Skeletal muscle tissue (tissue), 4 donors: Measurements from ENCODE around the gene SOX6. TPM values are rescaled to one million over a fixed set of nuclear protein-coding genes. Genes with fewer than 3 reads are reported as not detected.

Experiments
- H3K27ac ChIP-seq: one replicate; pipeline ENCODE4 v1.7.0; 2013; ENCODE audit warnings: mild to moderate bottlenecking, low read depth, low read length, inconsistent platforms
- H3K27me3 ChIP-seq, 3 donors: one replicate each; pipeline ENCODE4 v1.7.0; 2013; ENCODE audit warnings: low read length in 3 of 3; ENCODE audit not compliant: control insufficient read depth in 3 of 3, insufficient read depth in 3 of 3
- H3K36me3 ChIP-seq, 3 donors: one replicate each; pipeline ENCODE4 v1.7.0; 2013; ENCODE audit warnings: low read length in 3 of 3; ENCODE audit not compliant: control insufficient read depth in 3 of 3, insufficient read depth in 3 of 3
- H3K4me1 ChIP-seq, 3 donors: one replicate each; pipeline ENCODE4 v1.7.0; 2013; ENCODE audit warnings: low read length in 3 of 3, mild to moderate bottlenecking in 3 of 3; ENCODE audit not compliant: control insufficient read depth in 3 of 3, insufficient read depth in 3 of 3
- H3K4me3 ChIP-seq, 3 donors: one replicate each; pipeline ENCODE4 v1.7.0; 2013; ENCODE audit warnings: low read length in 3 of 3
- H3K9ac ChIP-seq, 3 donors: one replicate each; pipeline ENCODE4 v1.7.0; 2013; ENCODE audit warnings: low read length in 3 of 3, mild to moderate bottlenecking in 3 of 3, moderate library complexity in 2 of 3, low read depth in 1 of 3
- H3K9me3 ChIP-seq, 3 donors: one replicate each; pipeline ENCODE4 v1.7.0; 2013; ENCODE audit warnings: low read length in 3 of 3; ENCODE audit not compliant: control insufficient read depth in 3 of 3
- total RNA-seq: library from RNA; depleted of rRNA; stranded (reverse); fragments of >200 nt; gene quantifications from one replicate; pipeline ENCODE4 v1.2.3, GENCODE V29; 2014
- donor health status: Osteomylitis.

SOX6 gene
- total RNA-seq, 1 donor from 2014 or later = 50.1 TPM

GRCh38 chr11:16052750-16053149 is 303.6 kb downstream of the SOX6 start:
- H3K4me1 ChIP-seq = no peaks in the 10 kb centered on the region
- H3K9ac ChIP-seq = no peak overlapping the region
- H3K27me3 ChIP-seq = no peaks in the 10 kb centered on the region
- H3K36me3 ChIP-seq = peaks cover 0 to 17% (median 9%) of the 10 kb centered on the region in 3 donors
- H3K27ac ChIP-seq = no peak overlapping the region
- H3K9me3 ChIP-seq = no peaks in the 10 kb centered on the region
- no peak overlapping the region for H3K4me3 ChIP-seq

DNA sequence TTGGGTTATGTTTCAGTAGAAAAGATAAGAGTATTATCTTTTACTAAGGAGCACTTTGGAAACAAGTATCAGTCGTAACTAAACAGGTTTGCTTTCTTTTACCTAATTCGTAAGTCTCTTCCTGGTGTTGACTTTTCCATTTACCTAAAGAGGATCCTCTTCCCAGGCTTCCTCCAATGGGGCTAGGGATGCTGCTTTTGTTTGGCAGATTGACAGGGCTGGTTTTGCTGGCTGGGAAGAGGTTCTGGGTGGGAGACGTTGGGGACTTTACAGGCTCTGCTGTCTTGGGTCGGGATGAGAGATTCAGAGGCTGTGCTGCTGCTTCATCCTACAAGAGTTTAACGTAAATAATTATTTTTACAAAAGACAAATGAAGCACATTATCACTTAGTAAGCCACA is 306.7 kb downstream of the SOX6 start:
- H3K27me3 ChIP-seq = no peaks in the 10 kb centered on the region
- no peaks in the 10 kb centered on the region for H3K4me1 ChIP-seq
- peaks cover 11 to 27% (median 13%) of the 10 kb centered on the region in 3 donors for H3K36me3 ChIP-seq
- H3K9me3 ChIP-seq = no peaks in the 10 kb centered on the region
- H3K4me3 ChIP-seq = no peak overlapping the region
- H3K27ac ChIP-seq = no peak overlapping the region
- H3K9ac ChIP-seq = no peak overlapping the region

DNA sequence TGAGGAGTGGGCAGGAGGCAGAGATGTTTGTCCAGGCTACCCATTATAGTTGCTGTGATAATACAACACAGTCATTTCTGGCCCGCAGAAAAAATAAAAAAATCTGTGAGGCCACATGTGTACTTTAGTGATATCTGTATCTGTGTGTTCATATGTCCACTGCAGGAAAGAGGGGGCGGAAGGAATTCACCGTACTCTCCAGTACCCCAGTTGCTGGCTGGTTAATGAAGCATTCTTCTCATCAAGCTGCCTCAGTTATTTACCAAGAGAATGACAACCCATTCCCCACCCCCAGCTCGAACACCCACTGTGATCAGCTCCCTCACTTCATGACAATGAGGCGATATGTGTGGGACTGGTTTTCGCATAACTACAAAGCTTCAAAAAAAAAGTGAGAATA is 309.3 kb downstream of the SOX6 start:
- H3K9ac ChIP-seq = no peak overlapping the region
- H3K27me3 ChIP-seq = no peaks in the 10 kb centered on the region
- peaks cover 0 to 7% (median 0%) of the 10 kb centered on the region in 3 donors for H3K4me1 ChIP-seq
- peaks cover 11 to 27% (median 13%) of the 10 kb centered on the region in 3 donors for H3K36me3 ChIP-seq
- no peaks in the 10 kb centered on the region for H3K9me3 ChIP-seq
- no peak overlapping the region for H3K4me3 ChIP-seq
- no peak overlapping the region for H3K27ac ChIP-seq

DNA sequence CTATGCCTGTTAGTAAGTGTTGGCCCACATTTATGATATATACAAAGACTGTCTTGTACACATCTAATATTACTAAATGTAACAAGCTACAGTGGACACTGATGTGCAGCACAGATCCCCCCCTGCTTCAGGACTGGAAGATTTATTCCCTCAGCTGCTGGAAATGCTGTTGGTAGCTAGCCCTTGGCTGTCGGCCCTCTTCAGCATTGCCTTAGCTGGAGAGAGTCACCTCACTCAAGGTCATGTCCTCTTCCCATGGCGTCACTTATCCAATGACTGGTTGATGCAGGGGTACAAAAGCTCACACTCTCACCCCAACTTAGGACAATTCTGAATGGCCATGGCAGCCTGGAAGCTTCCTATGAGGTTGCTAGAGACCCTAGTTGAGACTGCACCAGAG is 312.7 kb downstream of the SOX6 start:
- no peak overlapping the region for H3K27ac ChIP-seq
- H3K27me3 ChIP-seq = no peaks in the 10 kb centered on the region
- H3K36me3 ChIP-seq = peaks cover 2 to 15% (median 13%) of the 10 kb centered on the region in 3 donors
- H3K4me3 ChIP-seq = no peak overlapping the region
- no peak overlapping the region for H3K9ac ChIP-seq
- no peaks in the 10 kb centered on the region for H3K9me3 ChIP-seq
- H3K4me1 ChIP-seq = peaks cover 0 to 7% (median 0%) of the 10 kb centered on the region in 3 donors

DNA sequence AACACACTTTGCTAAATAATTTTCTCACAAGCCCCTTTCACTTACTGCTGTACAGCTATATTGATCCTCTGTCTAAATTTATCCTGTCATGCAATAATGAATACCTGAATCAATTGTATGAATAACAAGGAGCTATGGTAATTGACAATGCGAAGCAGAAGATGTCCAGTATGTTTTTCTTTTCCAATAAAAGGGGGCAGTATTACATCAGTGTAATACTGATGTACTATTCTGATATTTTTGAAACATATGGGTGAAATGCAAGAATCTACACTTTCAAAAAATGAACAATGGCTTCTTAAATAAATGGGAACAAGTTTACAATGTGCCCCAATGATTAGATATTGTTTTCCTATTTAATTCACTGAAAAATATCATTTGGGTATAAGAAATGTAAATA is 315.1 kb downstream of the SOX6 start:
- Histone ChIP-seq H3K27me3 (no peaks in the 10 kb centered on the region), H3K27ac (no peak overlapping the region), H3K9me3 (no peaks in the 10 kb centered on the region), H3K4me3 (no peak overlapping the region), H3K4me1 (peaks cover 0 to 7% (median 0%) of the 10 kb centered on the region in 3 donors), H3K9ac (no peak overlapping the region), H3K36me3 (peaks cover 0 to 3% (median 1%) of the 10 kb centered on the region in 3 donors)

GRCh38 chr11:16040151-16040550 is 316.2 kb downstream of the SOX6 start:
- Histone ChIP-seq H3K9me3 (no peaks in the 10 kb centered on the region), H3K4me1 (peaks cover 0 to 7% (median 0%) of the 10 kb centered on the region in 3 donors), H3K36me3 (no peaks in the 10 kb centered on the region), H3K27ac (no peak overlapping the region), H3K4me3 (no peak overlapping the region), H3K9ac (no peak overlapping the region), H3K27me3 (no peaks in the 10 kb centered on the region)

GRCh38 chr11:16037179-16037578 is 319.2 kb downstream of the SOX6 start:
- H3K27me3 ChIP-seq = no peaks in the 10 kb centered on the region
- no peak overlapping the region for H3K27ac ChIP-seq
- no peaks in the 10 kb centered on the region for H3K4me1 ChIP-seq
- H3K9ac ChIP-seq = no peak overlapping the region
- H3K36me3 ChIP-seq = no peaks in the 10 kb centered on the region
- no peaks in the 10 kb centered on the region for H3K9me3 ChIP-seq
- no peak overlapping the region for H3K4me3 ChIP-seq

DNA sequence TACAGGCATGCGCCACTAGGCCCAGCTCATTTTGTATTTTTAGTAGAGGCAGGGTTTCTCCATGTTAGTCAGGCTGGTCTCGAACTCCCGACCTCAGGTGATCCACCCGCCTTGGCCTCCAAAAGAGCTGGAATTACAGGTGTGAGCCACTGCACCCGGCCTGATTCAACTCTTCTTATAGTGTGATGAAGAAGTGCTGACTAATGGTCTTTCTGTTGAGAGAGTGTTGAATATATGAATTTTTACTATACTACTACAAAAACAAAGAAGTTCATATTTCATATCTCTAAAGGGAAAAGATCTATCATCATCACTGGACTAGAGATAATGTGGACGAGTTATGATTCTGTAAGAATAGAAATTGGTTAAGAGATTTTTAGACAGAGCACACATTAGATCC is 320.1 kb downstream of the SOX6 start:
- H3K27ac ChIP-seq = no peak overlapping the region
- H3K9ac ChIP-seq = no peak overlapping the region
- no peaks in the 10 kb centered on the region for H3K36me3 ChIP-seq
- H3K9me3 ChIP-seq = no peaks in the 10 kb centered on the region
- no peaks in the 10 kb centered on the region for H3K4me1 ChIP-seq
- H3K4me3 ChIP-seq = no peak overlapping the region
- H3K27me3 ChIP-seq = no peaks in the 10 kb centered on the region

GRCh38 chr11:16034074-16034473 is 322.3 kb downstream of the SOX6 start:
- H3K36me3 ChIP-seq = no peaks in the 10 kb centered on the region
- no peaks in the 10 kb centered on the region for H3K27me3 ChIP-seq
- no peaks in the 10 kb centered on the region for H3K9me3 ChIP-seq
- H3K4me1 ChIP-seq = no peaks in the 10 kb centered on the region
- no peak overlapping the region for H3K4me3 ChIP-seq
- no peak overlapping the region for H3K9ac ChIP-seq
- H3K27ac ChIP-seq = no peak overlapping the region

DNA sequence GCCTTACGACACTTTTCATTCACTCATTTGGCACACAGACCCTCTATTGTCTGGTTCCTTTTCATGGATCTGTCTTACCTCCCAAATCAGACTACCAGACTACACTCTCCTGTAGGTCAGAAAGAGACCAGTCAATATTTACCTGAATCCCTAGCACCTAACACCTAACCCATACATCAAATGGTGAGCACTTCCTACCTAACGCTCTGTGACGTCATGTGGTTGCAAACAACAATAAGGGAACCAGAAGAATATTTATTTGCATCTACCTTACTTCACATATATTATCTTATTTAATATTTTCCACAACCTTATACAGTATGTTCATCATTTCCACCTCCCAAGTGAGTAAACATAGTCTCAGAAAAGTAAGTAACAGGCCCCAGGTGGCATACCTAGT is 323.4 kb downstream of the SOX6 start:
- no peak overlapping the region for H3K4me3 ChIP-seq
- H3K27ac ChIP-seq = no peak overlapping the region
- H3K27me3 ChIP-seq = no peaks in the 10 kb centered on the region
- no peaks in the 10 kb centered on the region for H3K9me3 ChIP-seq
- H3K9ac ChIP-seq = no peak overlapping the region
- no peaks in the 10 kb centered on the region for H3K4me1 ChIP-seq
- H3K36me3 ChIP-seq = no peaks in the 10 kb centered on the region

DNA sequence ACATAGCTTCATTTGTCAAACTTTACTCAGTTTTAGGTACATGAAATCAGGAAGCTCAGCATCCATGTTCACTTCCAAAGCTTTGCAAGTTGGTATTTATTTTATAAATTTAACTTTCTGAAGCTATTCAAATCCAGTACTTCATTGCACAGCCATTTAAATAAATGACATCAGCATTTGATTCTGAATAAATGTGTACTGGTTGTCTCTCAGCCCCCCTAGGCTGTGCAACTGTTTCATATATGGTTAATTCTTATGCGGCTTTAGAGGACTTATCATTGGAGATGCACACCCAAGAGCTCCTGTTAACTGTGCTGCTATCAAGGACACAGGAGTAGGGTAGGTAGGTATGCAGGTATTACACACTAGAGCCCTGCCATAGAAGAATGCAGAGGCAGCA is 325.1 kb downstream of the SOX6 start:
- H3K9ac ChIP-seq = no peak overlapping the region
- no peaks in the 10 kb centered on the region for H3K9me3 ChIP-seq
- H3K27ac ChIP-seq = no peak overlapping the region
- H3K36me3 ChIP-seq = no peaks in the 10 kb centered on the region
- no peak overlapping the region for H3K4me3 ChIP-seq
- H3K4me1 ChIP-seq = no peaks in the 10 kb centered on the region
- no peaks in the 10 kb centered on the region for H3K27me3 ChIP-seq
